WTC11 (cell line): ENCODE data around the gene ZNF668. TPM values are rescaled to one million over a fixed set of nuclear protein-coding genes. Genes with fewer than 3 reads are reported as not detected.

Experiments
- ATAC-seq: fragments of 200-7000 bp; cut with Tn5 transposase; 2 replicates; pipeline ENCODE4 v1.10.0; 2021; ENCODE audit warnings: mild to moderate bottlenecking, moderate library complexity
- CTCF ChIA-PET: fragments of 300-600 bp; sonication (Branson Sonifier 250); formaldehyde crosslinking; loops from one replicate; lab custom pipeline; 2021; ENCODE audit warnings: antibody characterized with exemption; lab: Charles Lee
- POLR2A ChIA-PET: fragments of 350-600 bp; sonication (Branson Sonifier 250); formaldehyde crosslinking; loops from one replicate; lab custom pipeline; 2021; ENCODE audit warnings: antibody characterized with exemption; lab: Charles Lee
- DNase-seq: peaks from one replicate; pipeline ENCODE4 v3.0.0; 2021; ENCODE audit warnings: low spot score
- H3K27ac Mint-ChIP-seq: 2 replicates; pipeline ENCODE4 v1.8.0; 2021; ENCODE audit warnings: mixed read lengths
- H3K27me3 Mint-ChIP-seq: 2 replicates; pipeline ENCODE4 v1.8.0; 2021; ENCODE audit warnings: low read depth, mild to moderate bottlenecking, moderate library complexity, mixed read lengths
- H3K36me3 Mint-ChIP-seq: 2 replicates; pipeline ENCODE4 v1.8.0; 2021; ENCODE audit warnings: mixed read lengths
- H3K4me1 Mint-ChIP-seq: 2 replicates; pipeline ENCODE4 v1.8.0; 2022; ENCODE audit warnings: mixed read lengths
- H3K4me3 Mint-ChIP-seq: 2 replicates; pipeline ENCODE4 v1.8.0; 2021; ENCODE audit warnings: mild to moderate bottlenecking, moderate library complexity, mixed read lengths
- H3K9me3 Mint-ChIP-seq: 2 replicates; pipeline ENCODE4 v1.8.0; 2021; ENCODE audit warnings: mixed read lengths
- ATF3 ChIP-seq: sonication (generic); formaldehyde crosslinking; conservative IDR thresholded peaks from 2 replicates; pipeline ENCODE4 v1.8.1; 2022; ENCODE audit warnings: mild to moderate bottlenecking, missing genetic modification reagents
- EMX1 ChIP-seq: fragments of 250-450 bp; sonication (Bioruptor Pico); IDR thresholded peaks from 2 replicates; pipeline ENCODE4 v1.8.0; 2021; ENCODE audit warnings: mild to moderate bottlenecking
- GTF2I ChIP-seq: fragments of 250-450 bp; sonication (Bioruptor Pico); conservative IDR thresholded peaks from 2 replicates; pipeline ENCODE4 v1.4.0; 2021; ENCODE audit warnings: mild to moderate bottlenecking
- HMGA2 ChIP-seq: fragments of 250-450 bp; sonication (Bioruptor Pico); IDR thresholded peaks from 2 replicates; pipeline ENCODE4 v1.4.0; 2021; ENCODE audit warnings: mild to moderate bottlenecking, moderate library complexity
- JAZF1 ChIP-seq: fragments of 250-450 bp; sonication (Bioruptor Pico); IDR thresholded peaks from 2 replicates; pipeline ENCODE4 v1.9.0; 2021; ENCODE audit warnings: moderate library complexity, mild to moderate bottlenecking, inconsistent platforms
- NFE2L1 ChIP-seq: sonication (generic); formaldehyde crosslinking; IDR thresholded peaks from 2 replicates; pipeline ENCODE4 v1.8.1; 2023; ENCODE audit warnings: missing genetic modification reagents
- NFYB ChIP-seq: sonication (generic); formaldehyde crosslinking; conservative IDR thresholded peaks from 2 replicates; pipeline ENCODE4 v1.8.0; 2022; ENCODE audit warnings: low read depth, missing genetic modification reagents
- NR3C1 ChIP-seq: sonication (generic); formaldehyde crosslinking; conservative IDR thresholded peaks from 2 replicates; pipeline ENCODE4 v1.8.1; 2023; ENCODE audit warnings: low read depth, mild to moderate bottlenecking, missing genetic modification reagents
- RELA ChIP-seq: sonication (generic); formaldehyde crosslinking; IDR thresholded peaks from 2 replicates; pipeline ENCODE4 v1.8.1; 2022; ENCODE audit warnings: missing genetic modification reagents, mild to moderate bottlenecking, borderline replicate concordance
- RORB ChIP-seq: fragments of 250-450 bp; sonication (Bioruptor Pico); IDR thresholded peaks from 2 replicates; pipeline ENCODE4 v1.9.0; 2021; ENCODE audit warnings: mild to moderate bottlenecking
- STAT6 ChIP-seq: sonication (generic); formaldehyde crosslinking; conservative IDR thresholded peaks from 2 replicates; pipeline ENCODE4 v1.8.1; 2023; ENCODE audit warnings: mild to moderate bottlenecking, low read depth, missing genetic modification reagents, moderate library complexity
- TCF7 ChIP-seq: sonication (generic); formaldehyde crosslinking; IDR thresholded peaks from 2 replicates; pipeline ENCODE4 v1.8.0; 2022; ENCODE audit warnings: mild to moderate bottlenecking, low read depth, missing genetic modification reagents, moderate library complexity
- TP53 ChIP-seq: sonication (generic); formaldehyde crosslinking; IDR thresholded peaks from 2 replicates; pipeline ENCODE4 v1.8.1; 2023; ENCODE audit warnings: mild to moderate bottlenecking, missing genetic modification reagents
- ZNF425 ChIP-seq: fragments of 250-450 bp; sonication (Bioruptor Pico); conservative IDR thresholded peaks from 2 replicates; pipeline ENCODE4 v1.9.0; 2021; ENCODE audit warnings: mild to moderate bottlenecking
- total RNA-seq: library from RNA; stranded (reverse); gene quantifications from 3 replicates; pipeline ENCODE4 v1.2.3, GENCODE V29; 2021
- TF ChIP-seq, protein P1 (sequence below): fragments of 250-450 bp; sonication (Bioruptor Pico); IDR thresholded peaks from 2 replicates; pipeline ENCODE4 v1.9.0; 2021; ENCODE audit warnings: moderate library complexity, mild to moderate bottlenecking, inconsistent platforms, borderline replicate concordance
- TF ChIP-seq, protein P2 (sequence below): sonication (generic); formaldehyde crosslinking; IDR thresholded peaks from 2 replicates; pipeline ENCODE4 v1.8.0; 2023; ENCODE audit warnings: missing genetic modification reagents
- TF ChIP-seq, protein P3 (sequence below): sonication (generic); formaldehyde crosslinking; IDR thresholded peaks from 2 replicates; pipeline ENCODE4 v1.8.0; 2022; ENCODE audit warnings: mild to moderate bottlenecking, missing genetic modification reagents
- TF ChIP-seq, protein P4 (sequence below): fragments of 200-600 bp; IDR thresholded peaks from 2 replicates; pipeline ENCODE4 v1.8.0; 2022; ENCODE audit warnings: antibody characterized with exemption
- TF ChIP-seq, protein P5 (sequence below): sonication (generic); formaldehyde crosslinking; IDR thresholded peaks from 2 replicates; pipeline ENCODE4 v1.8.1; 2022; ENCODE audit warnings: low read depth, missing genetic modification reagents, borderline replicate concordance

ZNF668 gene
- total RNA-seq, 1 experiment from 2014 or later = 17.3 TPM

GRCh38 chr16:31112711-31113110 lies 38.7 kb upstream of the ZNF668 start:
- H3K4me1 Mint-ChIP-seq = peaks cover 4% of the 10 kb centered on the region; the same call in 1 of the 2 replicates
- H3K27ac Mint-ChIP-seq = no peak overlapping the region
- DNase-seq = no peak
- POLR2A ChIA-PET = no interaction called here
- CTCF ChIA-PET = no interaction called here
- TF ChIP-seq TCF7 (no peak), HMGA2 (CRISPR knock-in tag) (no peak), JAZF1 (CRISPR knock-in tag) (no peak), EMX1 (CRISPR knock-in tag) (no peak), NR3C1 (CRISPR knock-in tag) (no peak), RELA (no peak), TP53 (CRISPR knock-in tag) (no peak)
- TF ChIP-seq, protein P1, sequence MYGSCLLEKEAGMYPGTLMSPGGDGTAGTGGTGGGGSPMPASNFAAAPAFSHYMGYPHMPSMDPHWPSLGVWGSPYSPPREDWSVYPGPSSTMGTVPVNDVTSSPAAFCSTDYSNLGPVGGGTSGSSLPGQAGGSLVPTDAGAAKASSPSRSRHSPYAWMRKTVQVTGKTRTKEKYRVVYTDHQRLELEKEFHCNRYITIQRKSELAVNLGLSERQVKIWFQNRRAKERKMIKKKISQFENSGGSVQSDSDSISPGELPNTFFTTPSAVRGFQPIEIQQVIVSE (CRISPR knock-in tag) = no peak
- TF ChIP-seq, protein P2, sequence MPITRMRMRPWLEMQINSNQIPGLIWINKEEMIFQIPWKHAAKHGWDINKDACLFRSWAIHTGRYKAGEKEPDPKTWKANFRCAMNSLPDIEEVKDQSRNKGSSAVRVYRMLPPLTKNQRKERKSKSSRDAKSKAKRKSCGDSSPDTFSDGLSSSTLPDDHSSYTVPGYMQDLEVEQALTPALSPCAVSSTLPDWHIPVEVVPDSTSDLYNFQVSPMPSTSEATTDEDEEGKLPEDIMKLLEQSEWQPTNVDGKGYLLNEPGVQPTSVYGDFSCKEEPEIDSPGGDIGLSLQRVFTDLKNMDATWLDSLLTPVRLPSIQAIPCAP = no peak
- TF ChIP-seq, protein P3, sequence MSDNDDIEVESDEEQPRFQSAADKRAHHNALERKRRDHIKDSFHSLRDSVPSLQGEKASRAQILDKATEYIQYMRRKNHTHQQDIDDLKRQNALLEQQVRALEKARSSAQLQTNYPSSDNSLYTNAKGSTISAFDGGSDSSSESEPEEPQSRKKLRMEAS (CRISPR knock-in tag) = no peak
- TF ChIP-seq, all 79 proteins: peak for 0
- Mint-ChIP-seq H3K4me3 (no peak overlapping the region), H3K27me3 (no peaks in the 10 kb centered on the region), H3K9me3 (no peaks in the 10 kb centered on the region), H3K36me3 (peaks cover 30% of the 10 kb centered on the region)
- ATAC-seq = no peak

- CTCF ChIA-PET = no interaction called here
- ATAC-seq (no peak), DNase-seq (no peak)
- no peak overlapping the region for H3K27ac Mint-ChIP-seq
- no peak overlapping the region for H3K4me3 Mint-ChIP-seq
- H3K36me3 Mint-ChIP-seq = peaks cover 30% of the 10 kb centered on the region
- no peaks in the 10 kb centered on the region for H3K9me3 Mint-ChIP-seq
- no peaks in the 10 kb centered on the region for H3K27me3 Mint-ChIP-seq
- peaks cover 9% of the 10 kb centered on the region; the same call in 1 of the 2 replicates for H3K4me1 Mint-ChIP-seq
- POLR2A ChIA-PET = no interaction called here
- TF ChIP-seq, protein P3 (CRISPR knock-in tag) = no peak
- TF ChIP-seq STAT6 (no peak), NFYB (CRISPR knock-in tag) (no peak), RORB (no peak), NFE2L1 (CRISPR knock-in tag) (no peak), TCF7 (no peak), GTF2I (CRISPR knock-in tag) (no peak), ZNF425 (CRISPR knock-in tag) (no peak), ATF3 (CRISPR knock-in tag) (no peak)
- TF ChIP-seq, protein P4, sequence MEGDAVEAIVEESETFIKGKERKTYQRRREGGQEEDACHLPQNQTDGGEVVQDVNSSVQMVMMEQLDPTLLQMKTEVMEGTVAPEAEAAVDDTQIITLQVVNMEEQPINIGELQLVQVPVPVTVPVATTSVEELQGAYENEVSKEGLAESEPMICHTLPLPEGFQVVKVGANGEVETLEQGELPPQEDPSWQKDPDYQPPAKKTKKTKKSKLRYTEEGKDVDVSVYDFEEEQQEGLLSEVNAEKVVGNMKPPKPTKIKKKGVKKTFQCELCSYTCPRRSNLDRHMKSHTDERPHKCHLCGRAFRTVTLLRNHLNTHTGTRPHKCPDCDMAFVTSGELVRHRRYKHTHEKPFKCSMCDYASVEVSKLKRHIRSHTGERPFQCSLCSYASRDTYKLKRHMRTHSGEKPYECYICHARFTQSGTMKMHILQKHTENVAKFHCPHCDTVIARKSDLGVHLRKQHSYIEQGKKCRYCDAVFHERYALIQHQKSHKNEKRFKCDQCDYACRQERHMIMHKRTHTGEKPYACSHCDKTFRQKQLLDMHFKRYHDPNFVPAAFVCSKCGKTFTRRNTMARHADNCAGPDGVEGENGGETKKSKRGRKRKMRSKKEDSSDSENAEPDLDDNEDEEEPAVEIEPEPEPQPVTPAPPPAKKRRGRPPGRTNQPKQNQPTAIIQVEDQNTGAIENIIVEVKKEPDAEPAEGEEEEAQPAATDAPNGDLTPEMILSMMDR = no peak
- TF ChIP-seq, protein P5, sequence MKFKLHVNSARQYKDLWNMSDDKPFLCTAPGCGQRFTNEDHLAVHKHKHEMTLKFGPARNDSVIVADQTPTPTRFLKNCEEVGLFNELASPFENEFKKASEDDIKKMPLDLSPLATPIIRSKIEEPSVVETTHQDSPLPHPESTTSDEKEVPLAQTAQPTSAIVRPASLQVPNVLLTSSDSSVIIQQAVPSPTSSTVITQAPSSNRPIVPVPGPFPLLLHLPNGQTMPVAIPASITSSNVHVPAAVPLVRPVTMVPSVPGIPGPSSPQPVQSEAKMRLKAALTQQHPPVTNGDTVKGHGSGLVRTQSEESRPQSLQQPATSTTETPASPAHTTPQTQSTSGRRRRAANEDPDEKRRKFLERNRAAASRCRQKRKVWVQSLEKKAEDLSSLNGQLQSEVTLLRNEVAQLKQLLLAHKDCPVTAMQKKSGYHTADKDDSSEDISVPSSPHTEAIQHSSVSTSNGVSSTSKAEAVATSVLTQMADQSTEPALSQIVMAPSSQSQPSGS = no peak
These were observed 37.9 kb upstream of the ZNF668 start for GRCh38 chr16:31111881-31112466.
